GM23338 (cell line): ENCODE measurements around the gene PNRC2. TPM values are rescaled to one million over a fixed set of nuclear protein-coding genes. Genes with fewer than 3 reads are reported as not detected.

Experiments used
- ATAC-seq: fragments of 200-7000 bp; cut with Tn5 transposase; 3 replicates; pipeline ENCODE4 v1.9.1; 2020
- DNase-seq: peaks from one replicate; pipeline ENCODE4 v3.0.0-alpha.2; 2015; ENCODE audit warnings: low spot score
- H2AFZ ChIP-seq: fragments of 200-600 bp; sonication (generic); 2 replicates; pipeline ENCODE4 v1.8.0; 2016; ENCODE audit warnings: antibody characterized with exemption, mild to moderate bottlenecking, moderate library complexity
- H3F3A ChIP-seq: fragments of 200-600 bp; sonication (generic); replicated peaks from 2 replicates; pipeline ENCODE4 v1.8.0; 2017; ENCODE audit warnings: antibody characterized with exemption, mixed run types, low read depth
- H3K27ac ChIP-seq: fragments of 200-600 bp; sonication (generic); 2 replicates; pipeline ENCODE4 v1.6.1; 2016; ENCODE audit warnings: low read depth
- H3K27me3 ChIP-seq: fragments of 200-600 bp; sonication (generic); 2 replicates; pipeline ENCODE4 v1.8.0; 2016; ENCODE audit warnings: mild to moderate bottlenecking, mixed run types, moderate library complexity; ENCODE audit not compliant: insufficient read depth
- H3K36me3 ChIP-seq: fragments of 200-600 bp; sonication (generic); 2 replicates; pipeline ENCODE4 v1.8.0; 2016; ENCODE audit warnings: mild to moderate bottlenecking; ENCODE audit not compliant: insufficient read depth
- H3K4me1 ChIP-seq: fragments of 200-600 bp; sonication (generic); 2 replicates; pipeline ENCODE4 v1.8.0; 2016; ENCODE audit warnings: mild to moderate bottlenecking, moderate library complexity; ENCODE audit not compliant: insufficient read depth
- H3K4me2 ChIP-seq: fragments of 200-600 bp; sonication (generic); 2 replicates; pipeline ENCODE4 v1.7.1; 2017; ENCODE audit warnings: mixed run types
- H3K4me3 ChIP-seq: fragments of 200-600 bp; sonication (generic); 2 replicates; pipeline ENCODE4 v1.6.1; 2016; ENCODE audit warnings: mixed run types
- H3K79me2 ChIP-seq: fragments of 200-600 bp; sonication (generic); replicated peaks from 2 replicates; pipeline ENCODE4 v1.8.0; 2017; ENCODE audit warnings: mild to moderate bottlenecking; ENCODE audit not compliant: insufficient read depth
- H3K9me2 ChIP-seq: fragments of 200-600 bp; sonication (generic); 2 replicates; pipeline ENCODE4 v1.8.0; 2017; ENCODE audit not compliant: insufficient read depth
- H4K20me1 ChIP-seq: fragments of 200-600 bp; sonication (generic); replicated peaks from 2 replicates; pipeline ENCODE4 v1.8.0; 2017; ENCODE audit warnings: mild to moderate bottlenecking; ENCODE audit not compliant: insufficient read depth
- H3K27ac Mint-ChIP-seq: 2 replicates; pipeline ENCODE4 v1.8.0; 2020; ENCODE audit warnings: inconsistent platforms, mild to moderate bottlenecking, moderate library complexity, mixed read lengths
- H3K27me3 Mint-ChIP-seq: 3 replicates; pipeline ENCODE4 v1.8.0; 2022; ENCODE audit warnings: low read depth, mild to moderate bottlenecking, moderate library complexity, mixed read lengths, inconsistent platforms; ENCODE audit not compliant: insufficient read depth, poor library complexity
- H3K36me3 Mint-ChIP-seq: 3 replicates; pipeline ENCODE4 v1.8.0; 2021; ENCODE audit warnings: low read depth, mild to moderate bottlenecking, inconsistent platforms, moderate library complexity, mixed read lengths
- H3K4me1 Mint-ChIP-seq: 3 replicates; pipeline ENCODE4 v1.8.0; 2020; ENCODE audit warnings: mild to moderate bottlenecking, inconsistent platforms, mixed read lengths
- H3K4me3 Mint-ChIP-seq: 3 replicates; pipeline ENCODE4 v1.8.0; 2021; ENCODE audit warnings: moderate library complexity, mild to moderate bottlenecking, inconsistent platforms, mixed read lengths
- H3K9me3 Mint-ChIP-seq: 3 replicates; pipeline ENCODE4 v1.8.0; 2020; ENCODE audit warnings: moderate library complexity, mild to moderate bottlenecking, inconsistent platforms, mixed read lengths
- CREB1 ChIP-seq: fragments of 250-450 bp; sonication (Bioruptor Pico); IDR thresholded peaks from 2 replicates; pipeline ENCODE4 v1.5.0; 2020; ENCODE audit warnings: low read depth, mild to moderate bottlenecking, moderate library complexity
- EZH2 ChIP-seq: fragments of 200-600 bp; sonication (generic); IDR thresholded peaks from one replicate; pipeline ENCODE4 v1.8.0; 2017; ENCODE audit warnings: antibody characterized with exemption, mild to moderate bottlenecking, low read depth; ENCODE audit not compliant: unreplicated experiment
- JUNB ChIP-seq: IDR thresholded peaks from one replicate; pipeline ENCODE4 v1.6.1; 2016; ENCODE audit warnings: antibody characterized with exemption; ENCODE audit not compliant: unreplicated experiment
- NANOG ChIP-seq: IDR thresholded peaks from 2 replicates; pipeline ENCODE4 v1.6.1; 2016; ENCODE audit warnings: antibody characterized with exemption, borderline replicate concordance
- POLR2AphosphoS5 ChIP-seq: IDR thresholded peaks from 2 replicates; pipeline ENCODE4 v1.6.1; 2016; ENCODE audit warnings: antibody characterized with exemption, low read depth
- STAT1 ChIP-seq: IDR thresholded peaks from one replicate; pipeline ENCODE4 v1.6.1; 2016; ENCODE audit warnings: antibody characterized with exemption; ENCODE audit not compliant: unreplicated experiment
- ZNF114 ChIP-seq: fragments of 250-450 bp; sonication (Bioruptor Pico); IDR thresholded peaks from 2 replicates; pipeline ENCODE4 v1.5.0; 2020; ENCODE audit warnings: mild to moderate bottlenecking, moderate library complexity
- ZNF331 ChIP-seq: fragments of 250-450 bp; sonication (Bioruptor Pico); IDR thresholded peaks from 2 replicates; pipeline ENCODE4 v1.5.0; 2020; ENCODE audit warnings: low read depth, mild to moderate bottlenecking, moderate library complexity
- polyA plus RNA-seq: library from polyadenylated mRNA; unstranded; fragments of >200 nt; fragmentation: Nextera tagmentation; extraction: Ambion mirVana; gene quantifications from 2 replicates; pipeline ENCODE4 v1.2.1, GENCODE V29; 2016
- total RNA-seq: library from RNA; depleted of rRNA; stranded (reverse); fragments of >200 nt; shearing (Covaris generic); gene quantifications from 2 replicates; pipeline ENCODE4 v1.2.3, GENCODE V29; 2014
- TF ChIP-seq, protein P1 (sequence below): fragments of 250-450 bp; sonication (Bioruptor Pico); IDR thresholded peaks from 2 replicates; pipeline ENCODE4 v1.5.0; 2020; ENCODE audit warnings: mild to moderate bottlenecking, moderate library complexity
- TF ChIP-seq, protein P2 (sequence below): IDR thresholded peaks from 2 replicates; pipeline ENCODE4 v1.6.1; 2016; ENCODE audit warnings: antibody characterized with exemption
- TF ChIP-seq, protein P3 (sequence below): IDR thresholded peaks from one replicate; pipeline ENCODE4 v1.6.1; 2018; ENCODE audit warnings: antibody characterized with exemption; ENCODE audit not compliant: unreplicated experiment
- TF ChIP-seq, protein P4 (sequence below), 2 experiments: fragments of 200-600 bp in 1 of 2; sonication (generic) in 1 of 2; conservative IDR thresholded peaks; 2 replicates each; pipeline versions ENCODE4 v1.5.1 to v1.6.1; 2016 to 2017; ENCODE audit warnings: antibody characterized with exemption in 2 of 2, low read depth in 2 of 2, mild to moderate bottlenecking in 2 of 2, moderate library complexity in 1 of 2

PNRC2 gene
- total and polyA plus RNA-seq, 2 experiments from 2014 or later = 157 to 237 TPM

DNA sequence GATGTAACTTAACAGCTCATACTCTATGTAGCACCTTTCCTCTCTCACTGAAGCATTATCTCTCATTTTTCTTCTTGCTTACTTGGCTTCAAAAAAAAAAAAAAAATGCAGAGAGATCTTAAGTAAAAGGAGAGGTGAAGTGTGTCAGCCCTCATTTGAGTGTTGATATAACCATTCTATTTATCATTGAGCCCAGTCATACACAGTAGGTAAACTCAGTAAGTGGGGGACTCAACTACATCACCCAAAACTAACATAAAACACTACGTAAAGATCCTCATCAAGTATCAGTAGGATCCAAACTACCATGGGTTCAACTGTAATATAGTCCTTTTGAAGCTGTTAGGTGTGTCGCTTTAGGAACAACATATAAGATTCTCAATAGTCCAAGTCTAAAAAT lies 8.2 kb downstream of the PNRC2 start (continued):
- TF ChIP-seq, protein P1, sequence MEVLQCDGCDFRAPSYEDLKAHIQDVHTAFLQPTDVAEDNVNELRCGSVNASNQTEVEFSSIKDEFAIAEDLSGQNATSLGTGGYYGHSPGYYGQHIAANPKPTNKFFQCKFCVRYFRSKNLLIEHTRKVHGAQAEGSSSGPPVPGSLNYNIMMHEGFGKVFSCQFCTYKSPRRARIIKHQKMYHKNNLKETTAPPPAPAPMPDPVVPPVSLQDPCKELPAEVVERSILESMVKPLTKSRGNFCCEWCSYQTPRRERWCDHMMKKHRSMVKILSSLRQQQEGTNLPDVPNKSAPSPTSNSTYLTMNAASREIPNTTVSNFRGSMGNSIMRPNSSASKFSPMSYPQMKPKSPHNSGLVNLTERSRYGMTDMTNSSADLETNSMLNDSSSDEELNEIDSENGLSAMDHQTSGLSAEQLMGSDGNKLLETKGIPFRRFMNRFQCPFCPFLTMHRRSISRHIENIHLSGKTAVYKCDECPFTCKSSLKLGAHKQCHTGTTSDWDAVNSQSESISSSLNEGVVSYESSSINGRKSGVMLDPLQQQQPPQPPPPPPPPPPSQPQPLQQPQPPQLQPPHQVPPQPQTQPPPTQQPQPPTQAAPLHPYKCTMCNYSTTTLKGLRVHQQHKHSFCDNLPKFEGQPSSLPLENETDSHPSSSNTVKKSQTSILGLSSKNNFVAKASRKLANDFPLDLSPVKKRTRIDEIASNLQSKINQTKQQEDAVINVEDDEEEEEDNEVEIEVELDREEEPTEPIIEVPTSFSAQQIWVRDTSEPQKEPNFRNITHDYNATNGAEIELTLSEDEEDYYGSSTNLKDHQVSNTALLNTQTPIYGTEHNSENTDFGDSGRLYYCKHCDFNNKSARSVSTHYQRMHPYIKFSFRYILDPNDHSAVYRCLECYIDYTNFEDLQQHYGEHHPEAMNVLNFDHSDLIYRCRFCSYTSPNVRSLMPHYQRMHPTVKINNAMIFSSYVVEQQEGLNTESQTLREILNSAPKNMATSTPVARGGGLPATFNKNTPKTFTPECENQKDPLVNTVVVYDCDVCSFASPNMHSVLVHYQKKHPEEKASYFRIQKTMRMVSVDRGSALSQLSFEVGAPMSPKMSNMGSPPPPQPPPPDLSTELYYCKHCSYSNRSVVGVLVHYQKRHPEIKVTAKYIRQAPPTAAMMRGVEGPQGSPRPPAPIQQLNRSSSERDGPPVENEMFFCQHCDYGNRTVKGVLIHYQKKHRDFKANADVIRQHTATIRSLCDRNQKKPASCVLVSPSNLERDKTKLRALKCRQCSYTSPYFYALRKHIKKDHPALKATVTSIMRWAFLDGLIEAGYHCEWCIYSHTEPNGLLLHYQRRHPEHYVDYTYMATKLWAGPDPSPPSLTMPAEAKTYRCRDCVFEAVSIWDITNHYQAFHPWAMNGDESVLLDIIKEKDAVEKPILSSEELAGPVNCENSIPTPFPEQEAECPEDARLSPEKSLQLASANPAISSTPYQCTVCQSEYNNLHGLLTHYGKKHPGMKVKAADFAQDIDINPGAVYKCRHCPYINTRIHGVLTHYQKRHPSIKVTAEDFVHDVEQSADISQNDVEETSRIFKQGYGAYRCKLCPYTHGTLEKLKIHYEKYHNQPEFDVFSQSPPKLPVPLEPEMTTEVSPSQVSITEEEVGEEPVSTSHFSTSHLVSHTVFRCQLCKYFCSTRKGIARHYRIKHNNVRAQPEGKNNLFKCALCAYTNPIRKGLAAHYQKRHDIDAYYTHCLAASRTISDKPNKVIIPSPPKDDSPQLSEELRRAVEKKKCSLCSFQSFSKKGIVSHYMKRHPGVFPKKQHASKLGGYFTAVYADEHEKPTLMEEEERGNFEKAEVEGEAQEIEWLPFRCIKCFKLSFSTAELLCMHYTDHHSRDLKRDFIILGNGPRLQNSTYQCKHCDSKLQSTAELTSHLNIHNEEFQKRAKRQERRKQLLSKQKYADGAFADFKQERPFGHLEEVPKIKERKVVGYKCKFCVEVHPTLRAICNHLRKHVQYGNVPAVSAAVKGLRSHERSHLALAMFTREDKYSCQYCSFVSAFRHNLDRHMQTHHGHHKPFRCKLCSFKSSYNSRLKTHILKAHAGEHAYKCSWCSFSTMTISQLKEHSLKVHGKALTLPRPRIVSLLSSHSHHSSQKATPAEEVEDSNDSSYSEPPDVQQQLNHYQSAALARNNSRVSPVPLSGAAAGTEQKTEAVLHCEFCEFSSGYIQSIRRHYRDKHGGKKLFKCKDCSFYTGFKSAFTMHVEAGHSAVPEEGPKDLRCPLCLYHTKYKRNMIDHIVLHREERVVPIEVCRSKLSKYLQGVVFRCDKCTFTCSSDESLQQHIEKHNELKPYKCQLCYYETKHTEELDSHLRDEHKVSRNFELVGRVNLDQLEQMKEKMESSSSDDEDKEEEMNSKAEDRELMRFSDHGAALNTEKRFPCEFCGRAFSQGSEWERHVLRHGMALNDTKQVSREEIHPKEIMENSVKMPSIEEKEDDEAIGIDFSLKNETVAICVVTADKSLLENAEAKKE = no peak
- TF ChIP-seq STAT1 = no peak
- TF ChIP-seq NANOG = no peak
- no peak for TF ChIP-seq ZNF331 (CRISPR knock-in tag)
- no peak for TF ChIP-seq CREB1 (CRISPR knock-in tag)

DNA sequence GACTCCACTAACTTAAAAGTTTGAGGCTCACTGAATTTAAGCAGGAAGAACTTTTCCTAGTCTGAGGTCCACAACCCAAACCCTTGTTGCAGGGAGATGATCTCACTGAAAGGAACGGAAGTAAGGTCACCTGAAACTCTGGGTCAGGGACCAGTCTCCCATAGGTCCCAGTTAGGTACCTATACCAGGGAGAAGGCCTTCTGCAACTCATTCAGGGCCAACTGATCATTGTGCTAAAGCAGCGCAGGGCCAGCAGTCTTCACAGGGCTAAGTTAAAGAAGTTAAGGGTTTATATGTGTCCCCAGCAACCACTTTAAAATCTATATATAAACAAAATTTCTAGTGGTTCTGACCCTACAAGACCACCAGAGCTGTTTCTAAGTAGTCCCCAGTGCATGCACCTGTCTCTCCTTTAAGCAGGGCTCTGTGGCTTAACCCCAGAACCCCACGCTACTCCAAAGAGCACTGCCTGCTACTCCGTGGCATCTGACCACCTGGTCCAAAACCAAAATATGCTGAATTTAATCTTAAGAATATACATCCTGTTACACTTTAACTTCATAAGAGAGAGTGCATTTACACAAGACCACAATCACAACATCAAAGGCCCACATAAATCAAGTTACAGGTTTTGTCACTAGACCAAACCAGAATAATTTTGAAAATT lies 17.7 kb downstream of the PNRC2 start:
- Histone ChIP-seq H3K27ac (no peak overlapping the region), H2AFZ (no peak overlapping the region), H3K4me3 (peak overlapping the region; percentile 69), H3K79me2 (peaks cover 78% of the 10 kb centered on the region), H3K4me2 (peak overlapping the region; percentile 89), H4K20me1 (peaks cover 67% of the 10 kb centered on the region), H3F3A (no peaks in the 10 kb centered on the region; the same call in 1 of the 2 replicates), H3K36me3 (peaks cover 35% of the 10 kb centered on the region), H3K27me3 (no peaks in the 10 kb centered on the region), H3K4me1 (peaks cover 31% of the 10 kb centered on the region), H3K9me2 (no peaks in the 10 kb centered on the region)
- H3K36me3 Mint-ChIP-seq = peaks cover 70% of the 10 kb centered on the region
- H3K4me3 Mint-ChIP-seq = peak overlapping the region; percentile 97
- peaks cover 35% of the 10 kb centered on the region for H3K4me1 Mint-ChIP-seq
- no peaks in the 10 kb centered on the region; the same call in 2 of the 3 replicates for H3K9me3 Mint-ChIP-seq
- no peak for ATAC-seq
- DNase-seq = no peak
- H3K27ac Mint-ChIP-seq = no peak overlapping the region; the same call in 1 of the 2 replicates
- peaks cover 9% of the 10 kb centered on the region for H3K27me3 Mint-ChIP-seq
- TF ChIP-seq NANOG = no peak
- TF ChIP-seq, protein P2, sequence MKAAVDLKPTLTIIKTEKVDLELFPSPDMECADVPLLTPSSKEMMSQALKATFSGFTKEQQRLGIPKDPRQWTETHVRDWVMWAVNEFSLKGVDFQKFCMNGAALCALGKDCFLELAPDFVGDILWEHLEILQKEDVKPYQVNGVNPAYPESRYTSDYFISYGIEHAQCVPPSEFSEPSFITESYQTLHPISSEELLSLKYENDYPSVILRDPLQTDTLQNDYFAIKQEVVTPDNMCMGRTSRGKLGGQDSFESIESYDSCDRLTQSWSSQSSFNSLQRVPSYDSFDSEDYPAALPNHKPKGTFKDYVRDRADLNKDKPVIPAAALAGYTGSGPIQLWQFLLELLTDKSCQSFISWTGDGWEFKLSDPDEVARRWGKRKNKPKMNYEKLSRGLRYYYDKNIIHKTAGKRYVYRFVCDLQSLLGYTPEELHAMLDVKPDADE = no peak
- TF ChIP-seq, protein P3, sequence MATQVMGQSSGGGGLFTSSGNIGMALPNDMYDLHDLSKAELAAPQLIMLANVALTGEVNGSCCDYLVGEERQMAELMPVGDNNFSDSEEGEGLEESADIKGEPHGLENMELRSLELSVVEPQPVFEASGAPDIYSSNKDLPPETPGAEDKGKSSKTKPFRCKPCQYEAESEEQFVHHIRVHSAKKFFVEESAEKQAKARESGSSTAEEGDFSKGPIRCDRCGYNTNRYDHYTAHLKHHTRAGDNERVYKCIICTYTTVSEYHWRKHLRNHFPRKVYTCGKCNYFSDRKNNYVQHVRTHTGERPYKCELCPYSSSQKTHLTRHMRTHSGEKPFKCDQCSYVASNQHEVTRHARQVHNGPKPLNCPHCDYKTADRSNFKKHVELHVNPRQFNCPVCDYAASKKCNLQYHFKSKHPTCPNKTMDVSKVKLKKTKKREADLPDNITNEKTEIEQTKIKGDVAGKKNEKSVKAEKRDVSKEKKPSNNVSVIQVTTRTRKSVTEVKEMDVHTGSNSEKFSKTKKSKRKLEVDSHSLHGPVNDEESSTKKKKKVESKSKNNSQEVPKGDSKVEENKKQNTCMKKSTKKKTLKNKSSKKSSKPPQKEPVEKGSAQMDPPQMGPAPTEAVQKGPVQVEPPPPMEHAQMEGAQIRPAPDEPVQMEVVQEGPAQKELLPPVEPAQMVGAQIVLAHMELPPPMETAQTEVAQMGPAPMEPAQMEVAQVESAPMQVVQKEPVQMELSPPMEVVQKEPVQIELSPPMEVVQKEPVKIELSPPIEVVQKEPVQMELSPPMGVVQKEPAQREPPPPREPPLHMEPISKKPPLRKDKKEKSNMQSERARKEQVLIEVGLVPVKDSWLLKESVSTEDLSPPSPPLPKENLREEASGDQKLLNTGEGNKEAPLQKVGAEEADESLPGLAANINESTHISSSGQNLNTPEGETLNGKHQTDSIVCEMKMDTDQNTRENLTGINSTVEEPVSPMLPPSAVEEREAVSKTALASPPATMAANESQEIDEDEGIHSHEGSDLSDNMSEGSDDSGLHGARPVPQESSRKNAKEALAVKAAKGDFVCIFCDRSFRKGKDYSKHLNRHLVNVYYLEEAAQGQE = no peak
- TF ChIP-seq, protein P4, sequence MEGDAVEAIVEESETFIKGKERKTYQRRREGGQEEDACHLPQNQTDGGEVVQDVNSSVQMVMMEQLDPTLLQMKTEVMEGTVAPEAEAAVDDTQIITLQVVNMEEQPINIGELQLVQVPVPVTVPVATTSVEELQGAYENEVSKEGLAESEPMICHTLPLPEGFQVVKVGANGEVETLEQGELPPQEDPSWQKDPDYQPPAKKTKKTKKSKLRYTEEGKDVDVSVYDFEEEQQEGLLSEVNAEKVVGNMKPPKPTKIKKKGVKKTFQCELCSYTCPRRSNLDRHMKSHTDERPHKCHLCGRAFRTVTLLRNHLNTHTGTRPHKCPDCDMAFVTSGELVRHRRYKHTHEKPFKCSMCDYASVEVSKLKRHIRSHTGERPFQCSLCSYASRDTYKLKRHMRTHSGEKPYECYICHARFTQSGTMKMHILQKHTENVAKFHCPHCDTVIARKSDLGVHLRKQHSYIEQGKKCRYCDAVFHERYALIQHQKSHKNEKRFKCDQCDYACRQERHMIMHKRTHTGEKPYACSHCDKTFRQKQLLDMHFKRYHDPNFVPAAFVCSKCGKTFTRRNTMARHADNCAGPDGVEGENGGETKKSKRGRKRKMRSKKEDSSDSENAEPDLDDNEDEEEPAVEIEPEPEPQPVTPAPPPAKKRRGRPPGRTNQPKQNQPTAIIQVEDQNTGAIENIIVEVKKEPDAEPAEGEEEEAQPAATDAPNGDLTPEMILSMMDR (conservative IDR thresholded peaks at IDR 0.05; ENCODE audit: low read depth in 2 of 2) = no peak
- TF ChIP-seq POLR2AphosphoS5 = no peak
- no peak for TF ChIP-seq EZH2
- no peak for TF ChIP-seq ZNF331 (CRISPR knock-in tag)
- TF ChIP-seq ZNF114 (CRISPR knock-in tag) = no peak
- no peak for TF ChIP-seq CREB1 (CRISPR knock-in tag)
- TF ChIP-seq JUNB = no peak
